ENCODE results near the gene PAX2.
A peak's percentile ranks its signal among the peaks of the same experiment; 100 is the strongest.

GRCh38 chr10:100696477-100696901, 48.9 kb upstream of the PAX2 start:
- TF ChIP-seq CTCF (IDR thresholded peaks at IDR 0.05) (peak in 1 of 3 experiments; percentile 18), POLR2A (IDR thresholded peaks at IDR 0.05) (no peak)

All from testis (tissue), 2 donors.